ENCODE results near the gene ZNF692.
"Not testable (repeated sequence)": the region's sequence is repeated elsewhere in the genome, so short reads cannot be mapped to it uniquely, and the experiment has no call there.

The ZNF692 gene

GRCh38 chr1:248858891-248859889, at the start of gene ZNF692:
ZNF692 (minus strand) TSS chr1:248859085; CDS start chr1:248858309, 776 bp downstream.
- DNase-seq, result peak; percentile 85

- DNase-seq, result no peak
Measured at GRCh38 chr1:248906753-248907661, 48.1 kb upstream of the ZNF692 start.

- DNase-seq, result peak; percentile 84
Measured at GRCh38 chr1:248906009-248906752, 47.3 kb upstream of the ZNF692 start, which contains the start of gene PGBD2. PGBD2 (plus strand) TSS chr1:248906235; CDS start chr1:248913863, 7,628 bp downstream.

GRCh38 chr1:248905662-248906008, 46.8 kb upstream of the ZNF692 start:
- no peak for DNase-seq

GRCh38 chr1:248904437-248905216, 45.7 kb upstream of the ZNF692 start:
- no peak for DNase-seq

- DNase-seq, result no peak
Measured at GRCh38 chr1:248901578-248901977, 42.7 kb upstream of the ZNF692 start.

GRCh38 chr1:248900637-248901036, 41.8 kb upstream of the ZNF692 start:
- no peak for DNase-seq

- no peak for DNase-seq
Measured at GRCh38 chr1:248897412-248898337, 38.8 kb upstream of the ZNF692 start.

GRCh38 chr1:248894837-248895236, 36.0 kb upstream of the ZNF692 start:
- DNase-seq, result no peak

- DNase-seq, result no peak
Measured at GRCh38 chr1:248892590-248892989, 33.7 kb upstream of the ZNF692 start.

GRCh38 chr1:248891758-248892157, 32.9 kb upstream of the ZNF692 start:
- DNase-seq, result no peak

- no peak for DNase-seq
Measured at GRCh38 chr1:248890549-248891498, 31.9 kb upstream of the ZNF692 start.

GRCh38 chr1:248889914-248890243, 31.0 kb upstream of the ZNF692 start:
- DNase-seq, result not testable (repeated sequence)

- peak; percentile 38 for DNase-seq
Measured at GRCh38 chr1:248886237-248886895, 27.5 kb upstream of the ZNF692 start.

GRCh38 chr1:248885646-248886045, 26.8 kb upstream of the ZNF692 start:
- no peak for DNase-seq

GRCh38 chr1:248884632-248885295, 25.9 kb upstream of the ZNF692 start:
- DNase-seq, result no peak

- not testable (repeated sequence) for DNase-seq
Measured at GRCh38 chr1:248882427-248882826, 23.5 kb upstream of the ZNF692 start.

GRCh38 chr1:248881261-248881660, 22.4 kb upstream of the ZNF692 start:
- DNase-seq, result no peak
